ENCODE measurements around the gene FIGNL1. TPM values are rescaled to one million over a fixed set of nuclear protein-coding genes. Genes with fewer than 3 reads are reported as not detected.

FIGNL1 gene
- total and polyA plus RNA-seq, 5 donors from 2014 or later = 10.8 to 13.8 (median 12.5) TPM

GRCh38 chr7:50476953-50477625, 26.9 kb upstream of the FIGNL1 start:
- Mint-ChIP-seq H3K9me3 (peaks cover 0 to 4% (median 0%) of the 10 kb centered on the region in 7 donors), H3K36me3 (no peaks in the 10 kb centered on the region), H3K27me3 (peaks cover 17% of the 10 kb centered on the region), H3K27ac (no peak overlapping the region), H3K4me1 (no peaks in the 10 kb centered on the region), H3K4me3 (no peak overlapping the region)
- DNase-seq (no peak), ATAC-seq (ENCODE audit: low read depth in 2 of 2) (no peak)
- Histone ChIP-seq H3K27ac (ENCODE audit: insufficient read depth, low read length, poor library complexity, severe bottlenecking) (no peak overlapping the region), H3K9me3 (ENCODE audit: control insufficient read depth in 2 of 2, low read length in 2 of 2) (no peaks in the 10 kb centered on the region), H3K4me3 (ENCODE audit: low read depth, low read length) (no peak overlapping the region), H3K4me1 (ENCODE audit: control insufficient read depth, insufficient read depth, low read length, poor library complexity, severe bottlenecking) (no peaks in the 10 kb centered on the region), H3K27me3 (ENCODE audit: control insufficient read depth, insufficient read depth, low read length) (no peaks in the 10 kb centered on the region), H3K36me3 (ENCODE audit: control insufficient read depth, insufficient read depth, low read length) (no peaks in the 10 kb centered on the region)

- Mint-ChIP-seq H3K27ac (no peak overlapping the region), H3K27me3 (peaks cover 16% of the 10 kb centered on the region), H3K36me3 (no peaks in the 10 kb centered on the region), H3K4me1 (no peaks in the 10 kb centered on the region), H3K4me3 (no peak overlapping the region), H3K9me3 (peaks cover 0 to 4% (median 0%) of the 10 kb centered on the region in 7 donors)
- Histone ChIP-seq H3K9me3 (ENCODE audit: control insufficient read depth in 2 of 2, low read length in 2 of 2) (no peaks in the 10 kb centered on the region), H3K27ac (ENCODE audit: insufficient read depth, low read length, poor library complexity, severe bottlenecking) (no peak overlapping the region), H3K36me3 (ENCODE audit: control insufficient read depth, insufficient read depth, low read length) (no peaks in the 10 kb centered on the region), H3K4me3 (ENCODE audit: low read depth, low read length) (no peak overlapping the region), H3K27me3 (ENCODE audit: control insufficient read depth, insufficient read depth, low read length) (no peaks in the 10 kb centered on the region), H3K4me1 (ENCODE audit: control insufficient read depth, insufficient read depth, low read length, poor library complexity, severe bottlenecking) (no peaks in the 10 kb centered on the region)
- DNase-seq (peak in 1 of 3 donors; percentile 26), ATAC-seq (ENCODE audit: low read depth in 2 of 2) (no peak)
These were observed 25.2 kb upstream of the FIGNL1 start for GRCh38 chr7:50475340-50475739.

DNA sequence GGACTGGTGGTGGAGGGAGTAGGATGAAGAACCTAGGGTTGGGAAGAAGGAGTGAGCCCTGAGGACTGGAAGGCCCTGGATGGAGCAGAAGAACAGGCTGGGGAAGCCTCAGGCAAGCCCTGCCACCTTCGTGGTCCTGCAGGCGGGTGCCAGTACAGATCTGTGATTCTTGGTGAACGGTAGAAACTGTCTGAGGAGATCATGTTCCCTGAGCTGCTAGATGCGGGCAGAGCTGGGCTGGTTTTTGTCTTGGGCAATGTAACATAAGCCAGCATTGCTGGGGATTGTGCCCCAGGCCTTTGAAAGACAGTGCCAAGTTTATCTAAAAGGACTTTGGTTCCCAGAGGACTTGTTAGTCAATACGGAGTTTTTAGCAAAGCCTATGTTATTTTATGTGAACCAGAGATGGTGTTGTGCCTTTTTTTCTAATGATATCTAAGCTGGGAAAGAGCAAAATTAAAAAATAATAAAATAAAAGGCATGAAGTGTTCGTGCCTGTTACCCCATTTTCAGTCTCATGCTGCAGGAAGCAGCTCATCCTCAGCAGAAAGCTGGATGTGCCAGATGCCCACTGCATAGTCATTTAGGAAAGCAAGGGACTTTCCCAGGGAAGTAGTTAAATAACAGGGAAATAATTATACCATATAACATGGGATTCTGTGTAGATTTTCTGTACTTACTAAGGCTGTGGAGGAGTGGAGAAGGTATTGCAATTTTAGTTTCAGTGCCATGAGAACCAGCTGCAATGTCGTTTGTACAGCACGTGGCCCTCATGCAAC, 24.4 kb upstream of the FIGNL1 start:
- Mint-ChIP-seq H3K27me3 (peaks cover 9% of the 10 kb centered on the region), H3K9me3 (peaks cover 0 to 4% (median 0%) of the 10 kb centered on the region in 7 donors), H3K4me3 (no peak overlapping the region), H3K27ac (no peak overlapping the region), H3K4me1 (no peaks in the 10 kb centered on the region), H3K36me3 (no peaks in the 10 kb centered on the region)
- Histone ChIP-seq H3K27ac (ENCODE audit: insufficient read depth, low read length, poor library complexity, severe bottlenecking) (no peak overlapping the region), H3K27me3 (ENCODE audit: control insufficient read depth, insufficient read depth, low read length) (no peaks in the 10 kb centered on the region), H3K4me1 (ENCODE audit: control insufficient read depth, insufficient read depth, low read length, poor library complexity, severe bottlenecking) (no peaks in the 10 kb centered on the region), H3K9me3 (ENCODE audit: control insufficient read depth in 2 of 2, low read length in 2 of 2) (no peaks in the 10 kb centered on the region), H3K4me3 (ENCODE audit: low read depth, low read length) (no peak overlapping the region), H3K36me3 (ENCODE audit: control insufficient read depth, insufficient read depth, low read length) (no peaks in the 10 kb centered on the region)
- no peak for DNase-seq
- no peak for ATAC-seq (ENCODE audit: low read depth in 2 of 2)

- H3K36me3 ChIP-seq (ENCODE audit: control insufficient read depth, insufficient read depth, low read length) = no peaks in the 10 kb centered on the region
- peaks cover 0 to 4% (median 0%) of the 10 kb centered on the region in 7 donors for H3K9me3 Mint-ChIP-seq
- H3K4me1 Mint-ChIP-seq = peaks cover 0 to under 1% (median 0%) of the 10 kb centered on the region in 4 donors
- no peaks in the 10 kb centered on the region for H3K36me3 Mint-ChIP-seq
- no peaks in the 10 kb centered on the region for H3K27me3 ChIP-seq (ENCODE audit: control insufficient read depth, insufficient read depth, low read length)
- H3K4me3 ChIP-seq (ENCODE audit: low read depth, low read length) = no peak overlapping the region
- DNase-seq (no peak), ATAC-seq (ENCODE audit: low read depth in 2 of 2) (no peak)
- no peaks in the 10 kb centered on the region for H3K4me1 ChIP-seq (ENCODE audit: control insufficient read depth, insufficient read depth, low read length, poor library complexity, severe bottlenecking)
- no peak overlapping the region for H3K4me3 Mint-ChIP-seq
- H3K9me3 ChIP-seq (ENCODE audit: control insufficient read depth in 2 of 2, low read length in 2 of 2) = no peaks in the 10 kb centered on the region
- H3K27me3 Mint-ChIP-seq = peaks cover 5% of the 10 kb centered on the region
- no peak overlapping the region for H3K27ac Mint-ChIP-seq
- H3K27ac ChIP-seq (ENCODE audit: insufficient read depth, low read length, poor library complexity, severe bottlenecking) = no peak overlapping the region
These were observed 23.4 kb upstream of the FIGNL1 start for GRCh38 chr7:50473531-50473930.

DNA sequence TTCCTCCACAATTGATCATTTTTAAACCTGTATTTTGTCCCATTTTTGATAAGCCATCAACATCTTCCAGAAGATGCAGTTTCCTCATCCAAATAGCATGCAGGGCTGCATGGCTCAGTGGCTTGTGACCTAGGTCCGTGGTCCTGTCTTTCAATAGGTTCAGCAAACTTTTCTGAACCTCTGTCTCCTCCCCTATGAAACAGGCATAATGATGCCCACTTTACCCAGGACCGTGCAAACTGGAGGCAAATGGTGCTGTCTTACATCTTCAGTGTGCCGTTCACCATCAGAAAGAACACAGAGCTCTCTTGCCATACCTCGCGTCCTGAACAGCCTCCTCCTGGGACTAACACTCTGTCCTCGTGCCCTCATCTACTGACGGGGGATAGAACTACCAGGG, 22.3 kb upstream of the FIGNL1 start:
- ATAC-seq (ENCODE audit: low read depth in 2 of 2) (no peak), DNase-seq (no peak)
- H3K27me3 ChIP-seq (ENCODE audit: control insufficient read depth, insufficient read depth, low read length) = no peaks in the 10 kb centered on the region
- peaks cover 0 to 10% (median 5%) of the 10 kb centered on the region in 4 donors for H3K4me1 Mint-ChIP-seq
- peaks cover 0 to 4% (median 0%) of the 10 kb centered on the region in 7 donors for H3K9me3 Mint-ChIP-seq
- H3K27ac Mint-ChIP-seq = peak overlapping the region in 1 of 3 donors; percentile 80
- H3K36me3 ChIP-seq (ENCODE audit: control insufficient read depth, insufficient read depth, low read length) = no peaks in the 10 kb centered on the region
- H3K4me3 ChIP-seq (ENCODE audit: low read depth, low read length) = no peak overlapping the region
- no peaks in the 10 kb centered on the region for H3K9me3 ChIP-seq (ENCODE audit: control insufficient read depth in 2 of 2, low read length in 2 of 2)
- H3K27ac ChIP-seq (ENCODE audit: insufficient read depth, low read length, poor library complexity, severe bottlenecking) = no peak overlapping the region
- H3K4me3 Mint-ChIP-seq = no peak overlapping the region
- peaks cover 8% of the 10 kb centered on the region for H3K4me1 ChIP-seq (ENCODE audit: control insufficient read depth, insufficient read depth, low read length, poor library complexity, severe bottlenecking)
- peaks cover 5% of the 10 kb centered on the region for H3K27me3 Mint-ChIP-seq
- H3K36me3 Mint-ChIP-seq = no peaks in the 10 kb centered on the region

DNA sequence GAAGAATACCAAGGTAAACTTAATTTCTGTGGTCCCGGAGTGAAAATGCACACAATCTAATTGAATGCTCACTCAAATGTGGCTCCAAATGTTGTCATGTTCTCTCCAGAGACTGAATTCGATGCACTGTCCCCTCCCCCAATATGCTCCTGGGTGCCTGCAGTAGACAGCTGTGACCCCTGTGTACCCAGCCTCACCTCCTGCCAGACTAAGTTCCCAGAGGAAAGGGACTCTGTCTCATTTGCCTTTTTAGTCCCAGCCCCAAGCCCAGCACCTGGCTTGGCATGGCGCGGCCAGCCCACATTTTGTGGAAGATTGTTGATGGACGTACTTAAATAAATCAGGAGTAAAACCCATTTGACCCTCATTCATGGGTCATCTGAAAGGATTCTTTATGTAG, 21.8 kb upstream of the FIGNL1 start:
- Histone ChIP-seq H3K4me3 (ENCODE audit: low read depth, low read length) (no peak overlapping the region), H3K36me3 (ENCODE audit: control insufficient read depth, insufficient read depth, low read length) (no peaks in the 10 kb centered on the region), H3K4me1 (ENCODE audit: control insufficient read depth, insufficient read depth, low read length, poor library complexity, severe bottlenecking) (peaks cover 8% of the 10 kb centered on the region), H3K27me3 (ENCODE audit: control insufficient read depth, insufficient read depth, low read length) (no peaks in the 10 kb centered on the region), H3K27ac (ENCODE audit: insufficient read depth, low read length, poor library complexity, severe bottlenecking) (no peak overlapping the region), H3K9me3 (ENCODE audit: control insufficient read depth in 2 of 2, low read length in 2 of 2) (no peaks in the 10 kb centered on the region)
- Mint-ChIP-seq H3K27ac (no peak overlapping the region), H3K4me3 (no peak overlapping the region), H3K27me3 (peaks cover 5% of the 10 kb centered on the region), H3K4me1 (peaks cover 0 to 12% (median 7%) of the 10 kb centered on the region in 4 donors), H3K36me3 (no peaks in the 10 kb centered on the region), H3K9me3 (peaks cover 0 to 4% (median 0%) of the 10 kb centered on the region in 7 donors)
- no peak for ATAC-seq (ENCODE audit: low read depth in 2 of 2)
- DNase-seq = no peak

DNA sequence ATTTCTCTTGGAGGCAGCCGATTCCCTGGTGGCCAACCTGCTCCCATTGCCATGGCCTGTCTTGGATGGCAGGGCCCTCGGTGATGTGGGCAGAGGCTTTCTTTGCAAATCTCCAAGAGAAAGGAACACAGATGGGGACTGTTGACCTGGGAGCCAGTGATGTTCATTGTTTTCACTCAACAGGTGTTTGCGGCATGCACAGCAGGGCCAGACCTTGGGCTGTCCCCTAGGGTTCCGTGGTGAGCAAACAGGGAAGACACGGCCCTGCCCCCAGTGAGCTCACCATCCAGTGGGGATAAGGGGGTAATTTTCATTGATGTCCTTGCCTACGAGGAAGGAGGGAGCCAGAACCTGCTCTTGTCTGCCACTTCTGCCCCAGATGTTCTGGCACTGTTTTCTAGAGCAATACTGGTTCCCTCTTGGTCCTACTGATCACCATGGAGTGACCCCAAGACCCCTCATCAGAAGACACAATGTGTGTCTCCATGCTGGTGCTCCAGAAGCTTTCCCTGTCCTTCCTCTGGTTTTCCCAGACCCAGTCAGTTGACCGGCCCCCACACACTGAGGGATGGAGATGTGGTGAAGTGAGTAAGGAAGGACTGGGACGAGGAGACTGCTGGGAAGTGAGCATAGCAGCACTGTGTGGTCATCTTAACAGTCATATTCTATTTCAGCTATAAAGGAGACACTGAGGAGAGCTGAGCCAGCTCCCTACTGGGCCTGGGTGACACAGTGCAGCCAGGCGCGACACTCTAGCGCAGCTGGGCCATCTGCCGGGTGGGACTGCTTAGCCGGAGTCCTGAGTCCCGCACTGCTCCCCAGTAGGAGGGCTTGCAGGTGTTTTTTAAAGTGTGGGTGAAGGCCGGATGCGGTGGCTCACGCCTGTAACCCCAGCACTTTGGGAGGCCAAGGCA, 20.4 kb upstream of the FIGNL1 start:
- H3K4me1 ChIP-seq (ENCODE audit: control insufficient read depth, insufficient read depth, low read length, poor library complexity, severe bottlenecking) = peaks cover 8% of the 10 kb centered on the region
- peaks cover 0 to 12% (median 7%) of the 10 kb centered on the region in 4 donors for H3K4me1 Mint-ChIP-seq
- no peaks in the 10 kb centered on the region for H3K36me3 ChIP-seq (ENCODE audit: control insufficient read depth, insufficient read depth, low read length)
- H3K4me3 Mint-ChIP-seq = no peak overlapping the region
- H3K9me3 ChIP-seq (ENCODE audit: control insufficient read depth in 2 of 2, low read length in 2 of 2) = no peaks in the 10 kb centered on the region
- H3K27ac Mint-ChIP-seq = no peak overlapping the region
- no peak for DNase-seq
- no peaks in the 10 kb centered on the region for H3K27me3 ChIP-seq (ENCODE audit: control insufficient read depth, insufficient read depth, low read length)
- H3K27ac ChIP-seq (ENCODE audit: insufficient read depth, low read length, poor library complexity, severe bottlenecking) = no peak overlapping the region
- no peak for ATAC-seq (ENCODE audit: low read depth in 2 of 2)
- H3K4me3 ChIP-seq (ENCODE audit: low read depth, low read length) = no peak overlapping the region
- H3K9me3 Mint-ChIP-seq = peaks cover 0 to 2% (median 0%) of the 10 kb centered on the region in 7 donors
- no peaks in the 10 kb centered on the region for H3K36me3 Mint-ChIP-seq
- peaks cover 5% of the 10 kb centered on the region for H3K27me3 Mint-ChIP-seq
